GM21717 (cell line): ENCODE data around the gene HDAC9.
A peak's percentile ranks its signal among the peaks of the same experiment; 100 is the strongest.

Source experiments
- ATAC-seq: cut with Tn5 transposase; IDR thresholded peaks from one replicate; pipeline ENCODE4 v1.9.1; 2021; ENCODE audit warnings: mild to moderate bottlenecking, moderate library complexity; ENCODE audit not compliant: unreplicated experiment

HDAC9 gene

DNA sequence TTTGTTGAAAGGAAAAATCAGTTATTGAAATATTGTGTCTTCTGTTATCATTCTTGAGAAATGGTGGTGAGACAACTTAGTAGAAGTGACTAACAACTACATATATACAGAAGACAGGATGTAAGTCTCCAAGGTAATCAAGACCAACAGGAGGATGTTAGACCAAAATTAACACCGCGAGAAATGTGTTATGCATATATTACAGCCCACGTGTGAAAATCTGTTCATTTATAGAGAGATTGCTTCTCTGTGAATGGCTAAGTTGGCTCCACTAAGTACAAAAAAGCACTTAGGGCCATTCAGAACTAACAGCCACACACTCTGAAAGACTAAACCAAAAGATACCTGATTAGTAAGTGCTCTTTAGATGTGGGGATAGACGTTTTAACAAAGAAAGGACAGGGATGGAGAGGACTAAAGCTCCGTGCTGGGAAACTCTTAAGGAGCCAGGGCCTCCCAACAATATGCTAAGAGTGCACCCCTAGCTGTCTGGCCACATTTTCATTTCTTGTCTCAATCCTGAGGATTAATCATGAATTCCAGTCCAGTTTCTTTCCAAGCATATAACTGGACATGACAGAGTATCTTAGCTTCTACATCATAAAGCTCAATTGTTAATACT is 26.5 kb downstream of the HDAC9 start:
- no peak for ATAC-seq

DNA sequence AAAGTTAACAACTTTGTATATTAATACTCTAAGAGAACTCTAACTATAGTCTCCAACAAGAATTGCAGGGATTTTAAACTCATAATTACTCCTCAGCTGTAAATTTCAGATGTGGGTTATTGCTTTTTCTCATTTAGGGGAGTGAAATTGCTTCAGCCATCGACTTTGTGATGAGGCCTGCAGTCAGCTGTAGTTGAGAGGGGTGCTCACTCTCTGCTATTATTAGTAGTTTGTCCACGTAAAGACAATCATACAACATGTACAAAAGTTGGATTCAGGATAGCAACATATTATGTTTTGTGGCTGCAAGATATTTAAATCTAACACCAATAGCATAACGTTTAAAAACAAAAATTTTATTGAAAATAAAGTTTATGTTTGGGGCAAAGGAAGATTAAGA is 28.7 kb downstream of the HDAC9 start:
- ATAC-seq, result no peak

DNA sequence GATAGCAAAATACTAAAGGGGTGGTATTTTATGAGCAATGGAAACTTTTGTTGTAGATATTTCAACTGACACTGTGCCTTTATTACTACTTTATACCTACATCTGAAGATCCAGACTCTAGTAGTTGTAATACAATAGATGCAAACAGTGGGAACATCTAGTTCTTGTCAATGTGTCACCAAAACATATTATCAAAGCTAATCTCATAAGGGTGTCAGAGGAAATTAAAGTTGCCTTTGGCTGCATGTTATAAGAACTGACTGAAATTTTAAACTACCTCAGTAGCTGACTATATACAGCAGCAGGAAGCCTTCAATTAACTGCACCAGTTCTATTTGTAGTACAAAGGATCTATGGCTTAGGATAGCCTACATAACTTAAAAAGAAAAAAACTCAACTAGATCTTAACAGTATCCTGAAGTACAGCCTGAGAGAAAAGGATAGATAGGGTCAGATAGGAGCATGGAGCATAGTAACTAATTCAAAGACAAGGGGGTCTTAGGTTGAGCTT is 30.9 kb downstream of the HDAC9 start:
- no peak for ATAC-seq

DNA sequence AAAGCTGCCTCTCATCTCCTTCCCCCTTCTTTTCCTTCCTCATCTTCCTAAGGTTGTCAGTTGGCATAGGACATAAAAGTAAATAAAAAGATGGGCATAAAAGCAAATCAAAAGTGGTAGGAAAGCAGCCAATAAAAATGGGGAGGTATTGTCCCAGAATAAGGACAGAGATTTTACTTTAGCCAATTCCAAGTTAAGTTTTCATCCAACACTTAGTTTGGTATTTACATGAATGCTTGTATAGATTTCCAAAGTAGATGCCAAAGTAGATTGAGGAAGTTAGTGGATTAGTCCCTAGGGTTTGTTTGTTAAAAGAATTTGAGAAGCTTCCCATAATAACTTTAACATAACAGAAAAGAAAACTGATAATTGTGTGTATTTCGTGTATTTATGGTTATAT is 33.7 kb downstream of the HDAC9 start:
- no peak for ATAC-seq

DNA sequence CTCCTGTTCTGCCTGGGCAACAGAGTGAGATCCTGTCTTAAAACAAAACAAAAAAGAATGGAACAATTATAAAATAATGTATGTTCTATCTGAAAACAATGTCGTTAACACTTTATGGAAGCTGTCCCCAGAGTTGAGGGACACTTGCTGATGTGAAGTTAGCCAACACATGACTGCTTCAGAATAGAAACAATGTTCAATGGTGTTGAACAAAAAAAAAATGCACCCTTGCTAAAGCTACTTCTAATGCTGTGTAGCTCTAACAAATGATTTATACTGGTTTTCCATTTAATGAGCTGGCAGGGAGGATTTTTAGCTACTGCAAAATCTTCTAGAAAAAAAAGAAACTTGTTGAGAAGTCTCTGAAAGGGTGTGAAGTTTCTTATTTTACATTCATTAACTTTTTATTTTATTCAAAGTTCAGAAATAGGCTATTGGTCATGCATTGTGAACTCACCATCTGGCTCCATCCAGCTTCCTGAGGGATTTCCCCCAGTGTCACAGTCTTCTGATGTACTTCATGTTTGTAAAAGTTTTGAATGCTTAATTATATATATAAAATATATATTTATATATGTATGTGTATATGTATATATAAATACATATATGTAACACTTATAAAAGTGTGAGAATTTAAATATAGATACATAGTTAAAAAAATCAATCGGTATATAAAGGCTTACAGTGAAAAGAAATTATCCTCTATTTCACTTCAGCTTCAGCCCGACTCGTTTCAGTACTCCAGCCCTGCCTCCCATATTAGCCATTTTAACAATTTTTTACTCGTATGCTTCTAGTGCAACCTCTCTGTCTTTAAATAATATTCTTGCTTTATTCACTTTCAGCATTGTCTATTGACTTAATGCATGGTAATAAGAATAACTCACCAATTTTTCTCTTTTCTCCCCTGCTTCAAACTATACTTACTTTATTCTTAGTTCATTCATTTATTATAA is 35.0 kb downstream of the HDAC9 start:
- ATAC-seq, result no peak

DNA sequence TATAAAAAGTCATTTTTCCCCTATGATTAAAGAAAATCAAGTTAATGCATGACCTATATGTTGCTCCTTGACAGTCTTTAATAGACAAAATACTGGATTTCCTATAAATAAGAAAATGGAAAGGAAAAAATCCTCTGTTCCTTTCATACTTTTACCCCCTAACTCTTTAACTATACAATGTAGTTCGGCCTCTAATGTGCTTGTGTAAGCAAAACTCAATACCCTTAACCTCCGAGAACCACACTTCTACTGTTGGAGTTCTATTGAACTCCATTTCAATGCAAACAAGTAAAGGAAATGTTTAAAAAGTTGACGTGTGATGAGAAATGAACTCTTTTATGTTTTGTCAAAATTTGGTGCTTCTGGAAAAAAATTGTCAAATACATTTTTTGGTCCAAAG is 36.0 kb downstream of the HDAC9 start:
- no peak for ATAC-seq

DNA sequence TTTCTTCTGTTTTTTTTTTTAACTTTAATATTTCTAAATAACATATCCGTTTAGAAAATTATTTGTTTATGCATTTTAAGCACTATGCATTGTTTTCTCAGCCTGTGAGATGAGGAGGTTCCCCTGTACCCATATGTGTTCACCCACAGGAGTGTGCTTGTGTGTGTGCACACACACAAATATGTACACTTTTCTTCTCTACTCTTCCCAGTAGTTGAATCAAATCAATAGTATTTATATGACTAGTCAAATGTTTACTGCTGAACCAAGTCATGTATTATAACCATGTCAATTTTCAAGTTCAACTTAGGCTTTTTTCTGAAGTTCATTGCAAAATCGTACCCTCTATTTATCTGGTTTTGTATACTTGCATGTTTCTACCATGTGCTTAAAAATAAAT is 37.3 kb downstream of the HDAC9 start:
- ATAC-seq, result no peak

DNA sequence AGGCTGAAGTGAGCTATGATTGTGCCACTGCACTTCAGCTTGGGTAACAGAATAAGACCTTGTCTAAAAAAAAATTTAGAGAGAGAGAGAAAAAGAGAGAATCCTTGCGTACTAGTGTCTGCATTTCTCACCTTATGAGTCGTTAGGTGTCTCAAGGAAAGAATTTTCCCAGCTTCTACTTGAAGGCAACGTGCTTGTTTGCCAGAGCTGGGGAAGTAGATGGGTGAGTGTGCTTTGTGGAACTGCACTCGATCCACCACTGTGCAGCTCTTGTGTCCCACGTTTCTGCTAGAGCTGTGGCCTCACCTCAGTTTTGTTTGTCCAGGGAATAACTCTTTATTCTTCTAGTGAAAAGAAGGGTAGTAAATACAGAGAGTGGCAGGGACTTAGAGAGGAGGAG is 38.9 kb downstream of the HDAC9 start:
- ATAC-seq, result no peak

DNA sequence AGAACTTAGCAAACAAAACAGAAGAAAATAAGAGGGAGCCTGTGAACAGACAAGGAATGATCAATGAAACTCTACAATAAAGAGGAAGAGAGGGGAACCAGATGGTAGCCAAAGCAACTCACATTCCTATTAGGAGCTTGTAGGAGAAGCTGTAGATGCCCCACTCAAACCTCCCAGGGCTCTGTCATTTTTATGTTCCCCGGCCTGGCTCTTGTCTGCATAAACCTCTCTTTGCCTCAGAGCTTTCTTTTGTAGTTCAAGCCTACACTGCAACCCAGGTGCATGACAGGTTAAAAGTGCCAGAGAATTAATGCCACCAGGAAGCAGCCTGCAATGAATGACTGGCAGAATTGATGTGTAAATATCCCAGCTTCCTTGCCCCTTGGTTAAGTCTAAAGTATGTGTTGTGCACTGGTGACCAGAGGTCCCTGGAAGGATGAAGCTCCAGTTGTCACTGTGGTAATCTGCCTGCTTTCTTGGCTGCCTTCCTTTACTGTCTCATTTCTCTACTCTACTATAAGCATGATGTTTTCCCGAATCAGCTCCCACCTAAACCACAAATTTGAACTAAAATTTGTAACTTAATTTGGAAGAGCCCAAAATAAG is 40.4 kb downstream of the HDAC9 start:
- ATAC-seq, result no peak

DNA sequence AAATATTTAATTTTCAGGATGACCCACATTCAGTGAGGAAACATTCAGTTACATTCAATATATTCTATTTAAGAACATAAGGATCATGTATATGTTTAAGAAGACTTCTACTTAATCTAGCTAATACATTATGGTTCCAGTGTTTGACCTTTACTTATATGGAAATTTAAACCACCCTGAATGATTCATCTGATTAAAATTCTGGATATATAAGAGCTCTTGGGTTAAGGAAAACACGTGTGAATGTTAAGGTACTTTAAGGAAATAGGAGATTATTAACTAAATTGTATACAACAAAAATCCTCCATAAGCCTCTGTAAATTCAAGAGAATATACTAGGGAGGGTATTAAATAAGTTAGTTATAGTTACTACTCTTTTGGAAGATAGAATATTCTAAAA is 40.9 kb downstream of the HDAC9 start:
- ATAC-seq, result no peak

DNA sequence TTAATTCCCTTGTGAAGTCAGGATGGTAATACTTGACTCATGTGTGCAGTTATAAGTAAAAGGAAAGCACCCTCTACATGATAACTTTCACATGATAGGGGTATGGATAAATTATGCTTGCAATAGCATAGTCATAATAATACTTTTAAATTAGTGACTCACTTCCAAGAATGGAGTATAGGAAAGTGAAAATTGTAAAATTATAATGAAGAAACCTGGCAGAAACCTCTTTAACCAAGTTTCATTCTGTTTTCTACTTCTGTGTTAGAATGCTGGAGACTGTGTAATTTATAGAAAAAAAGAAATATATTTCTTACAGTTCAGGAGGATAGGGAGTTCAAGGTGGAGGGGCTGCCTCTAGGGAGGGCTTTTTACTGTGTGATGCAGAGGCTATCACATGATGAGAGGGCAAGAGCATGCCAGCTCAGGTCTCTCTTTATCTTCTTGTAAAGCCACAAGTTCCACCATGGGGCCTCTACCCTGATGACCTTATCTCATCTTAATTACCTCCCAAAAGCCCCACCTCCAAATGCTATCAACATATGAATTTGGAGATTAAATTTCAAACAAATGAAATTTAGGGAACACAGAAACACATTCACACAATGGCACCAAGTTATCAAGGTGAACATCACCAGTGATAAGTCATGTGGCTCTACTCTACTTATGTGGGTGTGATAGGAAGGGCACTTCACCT is 43.2 kb downstream of the HDAC9 start:
- ATAC-seq, result peak; percentile 88

DNA sequence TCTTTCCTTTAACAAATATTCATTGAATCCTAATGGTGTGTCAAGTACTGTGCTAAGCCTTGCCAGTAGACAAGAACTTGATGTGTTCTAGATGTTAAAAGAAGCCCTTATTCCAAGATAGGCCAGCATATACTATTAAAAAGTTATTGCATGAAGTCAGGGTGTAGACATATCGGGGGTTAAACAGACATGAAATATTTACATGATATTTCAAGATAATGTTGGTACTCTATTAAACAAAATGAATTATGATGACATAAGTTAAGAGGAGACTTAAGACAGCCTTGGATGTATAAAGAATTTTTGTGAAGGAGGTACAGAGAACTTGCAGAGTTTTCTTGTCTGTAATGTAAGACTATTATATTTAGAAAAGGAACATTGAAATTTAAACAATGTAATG is 44.8 kb downstream of the HDAC9 start:
- no peak for ATAC-seq

DNA sequence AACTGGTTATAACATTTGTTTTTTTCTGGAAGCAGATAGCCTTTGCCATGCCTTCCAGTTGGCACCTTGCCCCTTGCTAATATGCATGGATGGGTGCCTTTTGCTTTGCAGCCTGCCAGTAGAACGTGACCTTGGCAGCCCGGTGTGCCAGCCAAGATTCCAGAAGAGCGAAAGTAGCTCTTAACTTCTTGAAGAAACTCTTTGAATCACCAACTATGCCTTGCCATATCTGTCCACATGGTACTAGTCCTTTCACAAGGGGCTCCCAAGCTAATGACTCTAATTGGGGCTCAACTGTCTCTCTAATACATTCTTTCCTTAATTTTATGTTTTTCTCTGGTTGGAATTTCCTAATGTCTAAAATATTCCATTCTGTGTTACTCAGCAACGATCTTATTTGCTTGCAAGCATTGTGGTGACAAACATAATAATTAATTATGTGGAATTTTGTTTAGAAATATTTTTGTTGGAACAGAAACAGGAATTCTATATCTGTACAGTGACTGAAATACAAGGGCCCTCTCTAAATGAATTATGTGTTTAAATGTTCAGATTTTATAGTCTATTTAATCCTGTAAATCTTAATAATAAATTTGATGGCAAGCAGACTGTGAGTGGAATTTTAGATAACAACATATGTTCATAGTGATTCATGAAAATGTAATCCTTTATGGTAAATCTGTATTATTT is 45.8 kb downstream of the HDAC9 start:
- no peak for ATAC-seq

DNA sequence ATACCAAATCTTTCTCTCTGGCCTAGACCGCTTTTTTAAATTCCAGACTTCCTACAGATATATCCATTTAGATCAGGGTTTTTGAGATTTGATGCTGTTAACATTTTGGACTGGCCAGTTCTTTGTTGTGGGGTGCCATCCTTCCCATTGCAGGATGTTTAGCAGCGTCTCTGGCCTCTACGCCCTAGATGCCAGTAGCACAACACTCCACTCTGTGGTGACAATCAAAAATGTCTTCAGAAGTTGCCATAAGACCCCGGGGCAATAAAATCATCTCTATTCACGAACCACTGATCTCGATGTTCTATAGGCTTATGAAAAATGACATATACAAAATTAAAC is 46.3 kb downstream of the HDAC9 start:
- no peak for ATAC-seq

DNA sequence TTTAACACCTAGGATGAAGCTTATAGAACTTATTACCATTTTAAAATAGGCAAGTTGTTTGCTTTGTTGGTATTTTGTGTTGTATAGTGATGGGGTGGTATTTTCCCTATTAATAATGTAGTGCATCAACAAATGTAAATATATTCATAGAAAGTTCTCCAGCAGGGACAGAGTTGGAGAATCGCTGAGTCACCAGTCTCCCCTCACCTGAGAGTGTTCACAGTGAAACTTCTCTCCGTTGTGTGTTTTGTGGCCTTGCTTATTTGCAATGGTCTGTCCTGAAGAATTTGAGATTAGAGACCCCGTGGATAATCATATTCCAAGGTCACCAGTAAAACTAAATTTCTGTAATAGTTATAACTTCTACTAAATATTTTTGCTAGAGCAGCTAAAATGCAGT is 51.0 kb downstream of the HDAC9 start:
- ATAC-seq, result no peak

DNA sequence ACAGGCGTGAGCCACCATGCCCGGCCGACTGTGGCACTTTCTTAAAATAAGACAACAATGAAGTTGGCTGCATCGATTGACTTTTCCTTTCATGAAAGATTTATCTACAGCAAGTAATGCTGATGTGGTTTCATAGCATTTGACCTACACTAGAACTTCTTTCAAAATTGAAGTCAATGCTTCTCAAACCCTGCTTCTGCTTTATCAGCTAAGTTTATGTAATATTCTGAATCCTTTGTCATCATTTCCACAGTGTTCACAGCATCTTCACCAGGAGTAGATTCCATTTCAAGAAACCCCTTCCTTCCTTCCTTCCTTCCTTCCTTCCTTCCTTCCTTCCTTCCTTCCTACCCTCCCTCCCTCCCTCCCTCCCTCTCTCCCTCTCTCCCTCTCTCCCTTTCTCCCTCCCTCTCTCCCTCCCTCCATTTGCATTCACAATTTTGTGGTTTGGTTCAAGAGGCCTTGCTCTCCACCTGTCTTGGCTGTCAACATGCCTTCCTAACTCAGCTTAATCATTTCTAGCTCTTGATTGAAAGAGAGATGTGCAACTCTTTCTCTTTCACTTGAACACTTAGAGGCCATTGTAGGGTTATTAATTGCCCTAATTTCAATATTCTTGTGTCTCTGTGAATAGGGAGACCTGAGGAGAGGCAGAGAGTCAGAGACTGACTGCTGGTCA is 52.1 kb downstream of the HDAC9 start:
- no peak for ATAC-seq

DNA sequence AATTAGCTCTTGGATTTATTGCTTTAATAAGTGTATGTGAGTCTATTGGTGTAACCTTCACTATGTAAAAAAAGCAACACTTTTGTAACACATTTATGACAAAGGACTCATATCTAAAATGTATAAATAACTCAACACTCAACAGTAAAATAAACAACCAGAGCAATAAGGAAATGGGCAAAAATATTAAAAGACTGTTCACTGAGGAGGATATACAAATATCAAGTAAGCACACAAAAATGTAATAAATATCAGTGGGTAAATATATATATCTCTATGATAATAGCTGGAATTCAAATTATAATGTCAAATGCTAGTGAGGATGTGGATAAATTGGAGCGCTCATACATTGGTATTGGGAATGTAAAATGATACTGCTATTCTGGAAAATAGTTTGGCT is 53.0 kb downstream of the HDAC9 start:
- ATAC-seq, result no peak

DNA sequence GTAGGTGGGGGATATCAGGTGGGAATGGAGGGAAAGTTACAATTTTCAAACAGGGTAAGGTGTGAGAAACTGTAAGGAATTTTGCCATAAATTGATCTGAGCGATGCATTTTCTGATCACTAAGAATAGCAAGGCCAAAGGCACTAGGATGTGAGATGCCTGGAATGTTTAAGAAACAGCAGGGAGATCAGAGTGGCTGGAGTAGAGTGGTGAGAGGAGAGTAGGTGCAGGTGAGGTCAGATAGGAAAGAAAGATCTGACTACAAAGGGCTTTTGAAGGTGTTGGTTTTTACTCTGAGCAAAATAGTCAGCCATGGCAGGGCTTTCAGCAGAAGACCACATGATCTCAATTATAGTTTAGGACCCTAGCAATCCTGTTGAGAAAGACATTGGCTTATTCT is 55.0 kb downstream of the HDAC9 start:
- ATAC-seq, result no peak

DNA sequence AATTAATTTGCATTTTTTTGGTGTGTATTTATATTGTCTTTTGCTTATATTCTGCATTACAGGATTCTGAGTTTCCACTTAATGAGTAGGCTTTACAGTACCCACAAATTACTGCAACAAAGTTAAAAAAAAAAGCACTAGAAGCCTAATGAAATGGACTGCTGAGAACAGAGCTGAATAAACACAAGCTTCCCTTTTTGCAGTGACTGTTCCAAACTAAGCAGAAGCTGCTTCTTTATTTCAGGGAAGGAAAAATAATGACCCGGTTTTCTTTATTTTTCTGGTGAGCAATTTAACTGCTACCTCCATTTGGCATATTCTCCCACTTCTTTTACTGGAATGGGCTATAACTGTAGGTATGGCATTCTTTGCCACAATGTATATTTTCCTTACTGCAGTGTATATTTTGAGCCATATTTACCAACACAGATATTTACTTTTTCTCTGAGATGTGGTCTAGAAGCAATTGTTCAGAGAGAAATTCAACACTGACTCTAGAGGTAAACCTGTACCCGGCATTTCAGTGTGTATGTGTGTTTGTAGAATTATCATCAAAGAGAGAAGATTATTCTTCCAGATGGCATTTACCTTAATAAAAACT is 56.9 kb downstream of the HDAC9 start:
- ATAC-seq, result no peak
